Measurements from ENCODE around the gene MGA.
A peak's percentile ranks its signal among the peaks of the same experiment; 100 is the strongest.

MGA gene

DNA sequence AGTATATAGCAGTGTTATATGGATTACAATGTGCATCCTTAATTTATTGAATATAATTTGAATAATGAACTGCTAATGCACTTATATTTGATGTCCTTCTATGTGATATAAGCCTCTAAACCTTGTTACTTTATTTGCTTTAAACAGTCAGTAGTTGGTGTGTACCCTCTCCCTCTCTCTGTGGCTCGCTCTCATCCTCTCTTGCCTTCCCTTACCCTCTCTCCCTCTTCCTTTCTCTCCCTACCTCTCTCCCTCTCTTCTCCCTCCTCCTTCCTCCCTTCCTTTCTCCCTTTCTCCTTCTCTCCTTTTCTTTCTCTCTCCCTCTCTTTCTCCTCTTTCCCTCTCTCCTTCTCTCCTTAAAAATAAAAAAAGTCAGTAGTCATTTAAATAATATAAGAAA lies 28.9 kb downstream of the MGA start:
- no peak overlapping the region for H3K4me3 ChIP-seq (ENCODE audit: low read length)
- no peaks in the 10 kb centered on the region for H3K36me3 ChIP-seq (ENCODE audit: insufficient read depth, low read depth, low read length)
- no peaks in the 10 kb centered on the region for H3K9me3 ChIP-seq (ENCODE audit: insufficient read depth, low read depth, low read length)
- no peaks in the 10 kb centered on the region for H3K27me3 ChIP-seq (ENCODE audit: insufficient read depth, low read length)
- no peak overlapping the region for H3K27ac ChIP-seq (ENCODE audit: low read length)
- no peak overlapping the region for H3K9ac ChIP-seq (ENCODE audit: low read depth, low read length)
- peaks cover 12% of the 10 kb centered on the region for H3K4me1 ChIP-seq (ENCODE audit: insufficient read depth, low read length)

GRCh38 chr15:41689834-41690233 lies 29.6 kb downstream of the MGA start:
- Histone ChIP-seq H3K9me3 (ENCODE audit: insufficient read depth, low read depth, low read length) (no peaks in the 10 kb centered on the region), H3K27ac (ENCODE audit: low read length) (no peak overlapping the region), H3K27me3 (ENCODE audit: insufficient read depth, low read length) (no peaks in the 10 kb centered on the region), H3K9ac (ENCODE audit: low read depth, low read length) (no peak overlapping the region), H3K4me1 (ENCODE audit: insufficient read depth, low read length) (peaks cover 12% of the 10 kb centered on the region), H3K36me3 (ENCODE audit: insufficient read depth, low read depth, low read length) (no peaks in the 10 kb centered on the region), H3K4me3 (ENCODE audit: low read length) (no peak overlapping the region)

DNA sequence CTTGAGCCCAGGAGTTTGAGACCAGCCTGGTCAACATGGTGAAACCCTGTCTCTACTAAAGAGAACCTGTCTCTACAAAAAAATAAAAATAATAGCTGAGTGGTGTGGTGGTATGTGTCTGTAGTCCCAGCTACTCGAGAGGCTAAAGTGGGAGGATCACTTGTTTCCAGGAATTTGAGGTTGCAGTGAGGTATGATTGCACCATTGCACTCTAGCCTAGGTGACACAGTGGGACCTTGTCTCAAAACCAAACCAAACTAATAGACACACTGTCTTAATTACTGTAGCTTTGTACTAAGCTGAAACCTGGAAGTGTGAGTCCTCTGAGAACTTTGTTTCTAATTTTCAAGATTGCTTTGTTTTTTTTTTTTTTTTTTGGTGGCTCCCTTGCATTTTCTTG lies 30.4 kb downstream of the MGA start:
- Histone ChIP-seq H3K9ac (ENCODE audit: low read depth, low read length) (no peak overlapping the region), H3K27ac (ENCODE audit: low read length) (no peak overlapping the region), H3K4me1 (ENCODE audit: insufficient read depth, low read length) (peaks cover 12% of the 10 kb centered on the region), H3K4me3 (ENCODE audit: low read length) (no peak overlapping the region), H3K27me3 (ENCODE audit: insufficient read depth, low read length) (no peaks in the 10 kb centered on the region), H3K36me3 (ENCODE audit: insufficient read depth, low read depth, low read length) (no peaks in the 10 kb centered on the region), H3K9me3 (ENCODE audit: insufficient read depth, low read depth, low read length) (no peaks in the 10 kb centered on the region)

DNA sequence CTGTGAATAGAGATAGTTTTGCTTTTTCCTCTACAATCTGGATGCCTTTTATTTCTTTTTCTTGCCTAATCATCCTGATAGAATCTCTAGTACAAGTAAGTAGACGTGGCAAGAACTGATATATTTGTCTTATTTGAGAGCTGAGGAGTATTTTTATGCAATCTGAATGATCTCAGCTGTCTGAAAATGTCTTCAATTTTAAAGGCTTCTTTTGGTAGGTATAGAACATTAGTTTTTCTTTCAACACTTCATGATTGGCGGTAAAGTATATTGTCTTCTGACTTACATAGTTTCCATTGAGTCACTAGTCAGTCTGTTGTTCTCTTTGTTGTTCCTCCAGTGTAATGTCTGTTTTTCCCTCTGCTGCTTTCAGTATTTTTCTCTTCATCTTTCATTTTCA lies 31.3 kb downstream of the MGA start:
- Histone ChIP-seq H3K36me3 (ENCODE audit: insufficient read depth, low read depth, low read length) (peaks cover 5% of the 10 kb centered on the region; the same call in 1 of the 2 replicates), H3K9ac (ENCODE audit: low read depth, low read length) (peak overlapping the region; percentile 39; the same call in 1 of the 2 replicates), H3K27ac (ENCODE audit: low read length) (no peak overlapping the region), H3K9me3 (ENCODE audit: insufficient read depth, low read depth, low read length) (no peaks in the 10 kb centered on the region), H3K4me1 (ENCODE audit: insufficient read depth, low read length) (peaks cover 12% of the 10 kb centered on the region), H3K4me3 (ENCODE audit: low read length) (no peak overlapping the region), H3K27me3 (ENCODE audit: insufficient read depth, low read length) (no peaks in the 10 kb centered on the region)

GRCh38 chr15:41692049-41692448 lies 31.8 kb downstream of the MGA start:
- no peak overlapping the region for H3K27ac ChIP-seq (ENCODE audit: low read length)
- H3K36me3 ChIP-seq (ENCODE audit: insufficient read depth, low read depth, low read length) = peaks cover 10% of the 10 kb centered on the region
- H3K4me3 ChIP-seq (ENCODE audit: low read length) = no peak overlapping the region
- H3K4me1 ChIP-seq (ENCODE audit: insufficient read depth, low read length) = peaks cover 12% of the 10 kb centered on the region
- H3K27me3 ChIP-seq (ENCODE audit: insufficient read depth, low read length) = no peaks in the 10 kb centered on the region
- H3K9me3 ChIP-seq (ENCODE audit: insufficient read depth, low read depth, low read length) = no peaks in the 10 kb centered on the region
- H3K9ac ChIP-seq (ENCODE audit: low read depth, low read length) = peak overlapping the region; percentile 39; the same call in 1 of the 2 replicates

- no peaks in the 10 kb centered on the region for H3K27me3 ChIP-seq (ENCODE audit: insufficient read depth, low read length)
- no peak overlapping the region for H3K4me3 ChIP-seq (ENCODE audit: low read length)
- peaks cover 12% of the 10 kb centered on the region for H3K4me1 ChIP-seq (ENCODE audit: insufficient read depth, low read length)
- no peaks in the 10 kb centered on the region for H3K9me3 ChIP-seq (ENCODE audit: insufficient read depth, low read depth, low read length)
- H3K27ac ChIP-seq (ENCODE audit: low read length) = no peak overlapping the region
- H3K9ac ChIP-seq (ENCODE audit: low read depth, low read length) = no peak overlapping the region
- peaks cover 13% of the 10 kb centered on the region for H3K36me3 ChIP-seq (ENCODE audit: insufficient read depth, low read depth, low read length)
Observed at GRCh38 chr15:41693757-41694156, 33.6 kb downstream of the MGA start.

GRCh38 chr15:41695750-41696436 lies 35.7 kb downstream of the MGA start:
- no peak overlapping the region for H3K9ac ChIP-seq (ENCODE audit: low read depth, low read length)
- no peaks in the 10 kb centered on the region for H3K27me3 ChIP-seq (ENCODE audit: insufficient read depth, low read length)
- no peaks in the 10 kb centered on the region for H3K9me3 ChIP-seq (ENCODE audit: insufficient read depth, low read depth, low read length)
- H3K4me1 ChIP-seq (ENCODE audit: insufficient read depth, low read length) = peaks cover 12% of the 10 kb centered on the region
- H3K4me3 ChIP-seq (ENCODE audit: low read length) = no peak overlapping the region
- peaks cover 23% of the 10 kb centered on the region for H3K36me3 ChIP-seq (ENCODE audit: insufficient read depth, low read depth, low read length)
- no peak overlapping the region for H3K27ac ChIP-seq (ENCODE audit: low read length)

DNA sequence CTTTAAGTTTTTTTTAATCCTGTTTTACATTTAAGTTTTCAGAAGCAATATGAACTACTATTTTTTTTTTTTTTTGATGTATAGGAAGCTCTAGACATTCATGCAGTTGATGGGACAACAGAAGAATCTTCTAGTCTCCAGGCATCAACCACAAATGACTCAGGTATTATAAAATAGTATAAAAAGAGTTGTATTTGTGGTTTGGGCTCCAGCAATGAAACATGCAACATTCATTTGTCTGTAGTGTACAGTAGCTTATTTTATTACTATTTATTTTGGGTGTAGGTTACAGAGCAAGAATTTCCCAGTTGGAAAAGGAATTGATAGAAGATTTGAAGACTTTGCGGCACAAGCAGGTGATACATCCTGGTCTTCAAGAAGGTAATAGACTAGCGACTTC lies 38.6 kb downstream of the MGA start:
- Histone ChIP-seq H3K27me3 (ENCODE audit: insufficient read depth, low read length) (no peaks in the 10 kb centered on the region), H3K9me3 (ENCODE audit: insufficient read depth, low read depth, low read length) (no peaks in the 10 kb centered on the region), H3K4me1 (ENCODE audit: insufficient read depth, low read length) (no peaks in the 10 kb centered on the region), H3K9ac (ENCODE audit: low read depth, low read length) (no peak overlapping the region), H3K36me3 (ENCODE audit: insufficient read depth, low read depth, low read length) (peaks cover 35% of the 10 kb centered on the region), H3K27ac (ENCODE audit: low read length) (no peak overlapping the region), H3K4me3 (ENCODE audit: low read length) (no peak overlapping the region)

DNA sequence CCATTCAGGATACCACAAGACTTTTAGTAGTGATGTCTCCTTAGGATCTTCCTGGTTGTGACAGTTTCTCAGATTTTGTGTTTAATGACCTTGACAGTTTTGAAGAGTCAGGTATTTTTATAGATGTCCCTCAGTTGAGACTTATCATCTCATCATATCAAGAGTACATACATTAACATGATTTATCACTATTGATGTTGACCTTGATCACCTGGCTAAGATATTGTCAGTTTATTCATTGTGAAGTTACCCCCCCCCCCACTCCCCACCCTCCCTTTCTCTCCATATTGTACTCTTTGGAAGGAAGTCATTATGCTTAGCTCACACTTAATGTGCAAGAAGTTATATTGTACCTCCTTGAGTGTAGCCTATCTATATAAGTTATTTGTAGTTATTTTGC lies 42.9 kb downstream of the MGA start:
- Histone ChIP-seq H3K9ac (ENCODE audit: low read depth, low read length) (no peak overlapping the region), H3K9me3 (ENCODE audit: insufficient read depth, low read depth, low read length) (no peaks in the 10 kb centered on the region), H3K4me3 (ENCODE audit: low read length) (no peak overlapping the region), H3K27me3 (ENCODE audit: insufficient read depth, low read length) (no peaks in the 10 kb centered on the region), H3K36me3 (ENCODE audit: insufficient read depth, low read depth, low read length) (peaks cover 38% of the 10 kb centered on the region), H3K4me1 (ENCODE audit: insufficient read depth, low read length) (no peaks in the 10 kb centered on the region), H3K27ac (ENCODE audit: low read length) (no peak overlapping the region)

DNA sequence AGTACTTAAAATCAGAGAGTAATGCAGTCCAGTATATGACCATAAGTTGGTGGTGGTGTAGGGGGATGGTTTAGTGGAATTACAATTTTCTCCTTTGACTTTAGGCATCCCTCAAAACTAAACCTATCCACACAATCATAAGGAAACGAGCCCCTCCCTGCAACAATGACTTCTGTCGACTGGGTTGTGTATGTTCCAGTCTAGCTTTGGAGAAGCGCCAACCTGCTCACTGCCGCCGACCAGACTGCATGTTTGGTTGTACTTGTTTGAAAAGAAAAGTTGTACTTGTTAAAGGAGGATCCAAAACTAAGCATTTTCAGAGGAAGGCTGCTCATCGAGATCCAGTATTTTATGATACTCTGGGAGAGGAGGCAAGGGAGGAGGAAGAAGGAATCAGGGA lies 52.8 kb downstream of the MGA start:
- H3K9ac ChIP-seq (ENCODE audit: low read depth, low read length) = no peak overlapping the region
- H3K36me3 ChIP-seq (ENCODE audit: insufficient read depth, low read depth, low read length) = peaks cover 57% of the 10 kb centered on the region
- H3K9me3 ChIP-seq (ENCODE audit: insufficient read depth, low read depth, low read length) = no peaks in the 10 kb centered on the region; the same call in 1 of the 2 replicates
- no peaks in the 10 kb centered on the region for H3K4me1 ChIP-seq (ENCODE audit: insufficient read depth, low read length)
- H3K27ac ChIP-seq (ENCODE audit: low read length) = no peak overlapping the region
- no peak overlapping the region for H3K4me3 ChIP-seq (ENCODE audit: low read length)
- no peaks in the 10 kb centered on the region for H3K27me3 ChIP-seq (ENCODE audit: insufficient read depth, low read length)

DNA sequence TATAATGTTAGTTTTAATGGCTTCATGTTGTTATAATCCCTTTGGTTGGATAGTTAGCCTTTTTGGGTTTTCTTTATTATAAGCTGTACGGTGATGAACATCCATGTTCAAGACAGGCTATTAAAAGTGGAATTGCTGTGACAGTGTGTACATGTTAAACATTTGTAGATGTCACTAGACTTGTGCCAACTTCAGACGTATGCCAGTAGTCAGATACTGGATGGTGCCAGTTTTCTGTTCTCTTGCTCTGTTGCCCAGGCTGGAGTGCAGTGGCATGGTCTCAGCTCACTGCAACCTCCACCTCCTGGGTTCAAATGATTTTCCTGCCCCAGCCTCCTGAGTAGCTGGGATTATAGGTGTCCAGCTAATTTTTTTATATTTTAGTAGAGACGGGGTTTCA lies 54.1 kb downstream of the MGA start:
- H3K27me3 ChIP-seq (ENCODE audit: insufficient read depth, low read length) = no peaks in the 10 kb centered on the region

GRCh38 chr15:41716864-41717263 lies 56.7 kb downstream of the MGA start:
- peaks cover 20% of the 10 kb centered on the region for H3K36me3 ChIP-seq (ENCODE audit: insufficient read depth, low read depth, low read length)
- no peaks in the 10 kb centered on the region for H3K27me3 ChIP-seq (ENCODE audit: insufficient read depth, low read length)
- no peak overlapping the region for H3K27ac ChIP-seq (ENCODE audit: low read length)
- no peak overlapping the region for H3K9ac ChIP-seq (ENCODE audit: low read depth, low read length)
- H3K9me3 ChIP-seq (ENCODE audit: insufficient read depth, low read depth, low read length) = no peaks in the 10 kb centered on the region; the same call in 1 of the 2 replicates
- H3K4me1 ChIP-seq (ENCODE audit: insufficient read depth, low read length) = no peaks in the 10 kb centered on the region
- no peak overlapping the region for H3K4me3 ChIP-seq (ENCODE audit: low read length)

More for the DNA sequence above, 54.1 kb downstream of the MGA start:
- no peak overlapping the region for H3K4me3 ChIP-seq (ENCODE audit: low read length)
- H3K9ac ChIP-seq (ENCODE audit: low read depth, low read length) = no peak overlapping the region
- H3K36me3 ChIP-seq (ENCODE audit: insufficient read depth, low read depth, low read length) = peaks cover 44% of the 10 kb centered on the region
- H3K9me3 ChIP-seq (ENCODE audit: insufficient read depth, low read depth, low read length) = no peaks in the 10 kb centered on the region; the same call in 1 of the 2 replicates
- H3K27ac ChIP-seq (ENCODE audit: low read length) = no peak overlapping the region
- no peaks in the 10 kb centered on the region for H3K4me1 ChIP-seq (ENCODE audit: insufficient read depth, low read length)
